Stimulated activated CD8-positive, alpha-beta memory T cell treated with anti-CD3 and anti-CD28 coated beads, Interleukin-4, amount 100 ng/mL, for 24 hours (primary cell): ENCODE measurements around the gene SLC38A9.

ENCODE experiments used
- DNase-seq: peaks from one replicate; pipeline ENCODE4 v3.0.0-alpha.2; 2020; ENCODE audit warnings: low read depth

The SLC38A9 gene

GRCh38 chr5:55649963-55650362 lies 62.2 kb downstream of the SLC38A9 start:
- DNase-seq = no peak

GRCh38 chr5:55645304-55645703 lies 66.8 kb downstream of the SLC38A9 start:
- no peak for DNase-seq

- no peak for DNase-seq
These were observed 73.7 kb downstream of the SLC38A9 start for GRCh38 chr5:55638455-55638854.

- DNase-seq = no peak
These were observed 74.1 kb downstream of the SLC38A9 start for GRCh38 chr5:55638051-55638450.

- DNase-seq = no peak
These were observed 75.4 kb downstream of the SLC38A9 start for GRCh38 chr5:55636683-55637082.

- DNase-seq = no peak
These were observed 75.9 kb downstream of the SLC38A9 start for GRCh38 chr5:55636177-55636576.

GRCh38 chr5:55634866-55635265 lies 77.3 kb downstream of the SLC38A9 start:
- no peak for DNase-seq

- DNase-seq = no peak
These were observed 77.8 kb downstream of the SLC38A9 start for GRCh38 chr5:55634209-55634805.

- no peak for DNase-seq
These were observed 78.4 kb downstream of the SLC38A9 start for GRCh38 chr5:55633574-55634208.

- DNase-seq = no peak
These were observed 82.3 kb downstream of the SLC38A9 start for GRCh38 chr5:55629815-55630214.

GRCh38 chr5:55626790-55627189 lies 85.3 kb downstream of the SLC38A9 start:
- no peak for DNase-seq

- no peak for DNase-seq
These were observed 86.2 kb downstream of the SLC38A9 start for GRCh38 chr5:55625913-55626312.

- DNase-seq = no peak
These were observed 86.6 kb downstream of the SLC38A9 start for GRCh38 chr5:55625589-55625909.

- DNase-seq = no peak
These were observed 87.1 kb downstream of the SLC38A9 start for GRCh38 chr5:55624841-55625588.

GRCh38 chr5:55623789-55624188 lies 88.3 kb downstream of the SLC38A9 start:
- DNase-seq = no peak

GRCh38 chr5:55622460-55622859 lies 89.7 kb downstream of the SLC38A9 start:
- DNase-seq = no peak

- DNase-seq = no peak
These were observed 90.9 kb downstream of the SLC38A9 start for GRCh38 chr5:55621229-55621628.

- DNase-seq = no peak
These were observed 91.4 kb downstream of the SLC38A9 start for GRCh38 chr5:55620766-55621160.

- no peak for DNase-seq
These were observed 91.9 kb downstream of the SLC38A9 start for GRCh38 chr5:55620009-55620765.

- DNase-seq = no peak
These were observed 93.8 kb downstream of the SLC38A9 start for GRCh38 chr5:55618318-55618717.

- DNase-seq = no peak
These were observed 98.8 kb downstream of the SLC38A9 start for GRCh38 chr5:55613112-55613868.

GRCh38 chr5:55610542-55610941 lies 101.6 kb downstream of the SLC38A9 start:
- DNase-seq = no peak
